TTC549 (cell line): ENCODE data around the gene CHRM1.
"Not testable (repeated sequence)": the region's sequence is repeated elsewhere in the genome, so short reads cannot be mapped to it uniquely, and the experiment has no call there.

Experiments
- FAIRE-seq: peaks from 2 replicates; lab custom pipeline; 2012; peaks lifted over from hg19 to GRCh38; lab: Jason Lieb, UNC

The CHRM1 gene

DNA sequence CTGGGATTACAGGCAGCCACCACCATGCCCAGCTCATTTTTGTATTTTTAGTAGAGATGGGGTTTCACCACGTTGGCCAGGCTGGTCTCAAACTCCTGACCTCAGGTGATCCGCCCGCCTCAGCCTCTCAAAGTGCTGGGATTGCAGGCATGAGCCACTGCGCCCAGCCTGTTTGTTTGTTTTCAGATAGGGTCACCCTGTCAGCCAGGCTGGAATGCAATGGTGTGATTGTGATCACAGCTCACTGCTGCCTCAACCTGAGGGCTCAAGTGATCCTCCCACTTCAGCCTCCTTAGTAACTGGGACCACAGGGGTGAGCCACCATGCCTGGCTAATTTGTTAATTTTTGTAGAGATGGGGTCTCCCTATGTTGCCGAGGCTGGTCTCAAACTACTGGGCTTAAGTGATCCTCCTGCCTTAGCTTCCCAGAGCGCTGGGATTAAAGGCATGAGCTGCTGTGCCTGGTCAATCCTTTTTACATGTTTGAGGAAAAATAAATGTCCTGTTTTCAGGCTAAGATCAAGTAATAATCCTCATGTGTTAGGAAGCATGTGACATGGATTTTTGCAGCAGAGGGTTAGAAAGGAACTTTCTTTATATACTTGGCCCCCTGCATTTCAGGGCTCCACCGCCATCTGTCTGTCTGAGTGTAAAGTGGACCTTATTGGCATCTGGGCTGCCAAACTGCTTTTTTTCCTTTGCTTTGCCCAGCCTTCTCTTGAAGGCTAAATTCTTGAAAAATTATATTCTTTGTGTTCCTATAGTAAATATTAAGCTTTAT lies 45.3 kb downstream of the CHRM1 start:
- no peak for FAIRE-seq

DNA sequence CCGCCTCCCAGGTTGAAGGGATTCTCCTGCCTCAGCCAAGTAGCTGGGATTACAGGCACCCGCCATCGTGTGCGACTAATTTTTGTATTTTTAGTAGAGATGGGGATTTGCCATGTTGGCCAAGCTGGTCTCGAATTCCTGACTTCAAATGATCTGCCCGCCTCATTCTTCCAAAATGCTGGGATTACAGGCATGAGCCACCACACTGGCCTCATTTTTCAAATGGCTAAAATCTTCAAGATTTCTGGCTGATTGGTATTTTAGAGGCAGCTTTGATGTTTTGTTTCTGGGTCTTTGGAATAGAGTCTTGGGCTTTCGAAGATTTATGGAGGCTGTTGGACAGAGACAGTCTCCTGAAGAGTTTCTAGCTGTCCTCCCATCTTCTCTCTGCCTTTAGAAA lies 46.3 kb downstream of the CHRM1 start:
- no peak for FAIRE-seq

DNA sequence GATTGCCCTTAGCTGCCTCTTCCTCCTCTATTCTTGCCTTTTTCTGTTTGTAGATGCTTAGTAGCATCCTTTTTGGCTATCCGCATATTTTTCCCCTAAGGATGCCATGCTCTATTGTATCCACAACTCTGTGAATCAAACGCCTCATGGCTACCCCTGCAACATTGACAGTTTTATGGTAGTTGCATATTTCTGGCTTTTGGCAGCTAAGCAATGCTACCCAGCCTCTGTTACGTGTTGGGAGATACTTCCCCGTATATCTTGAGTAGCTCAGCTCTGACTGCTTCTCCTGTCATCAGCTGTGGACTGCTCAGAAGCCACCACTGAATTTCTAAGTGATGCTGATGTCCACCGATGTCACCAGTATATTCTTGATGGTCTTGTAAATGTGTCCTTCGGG lies 55.5 kb downstream of the CHRM1 start:
- FAIRE-seq: no peak

DNA sequence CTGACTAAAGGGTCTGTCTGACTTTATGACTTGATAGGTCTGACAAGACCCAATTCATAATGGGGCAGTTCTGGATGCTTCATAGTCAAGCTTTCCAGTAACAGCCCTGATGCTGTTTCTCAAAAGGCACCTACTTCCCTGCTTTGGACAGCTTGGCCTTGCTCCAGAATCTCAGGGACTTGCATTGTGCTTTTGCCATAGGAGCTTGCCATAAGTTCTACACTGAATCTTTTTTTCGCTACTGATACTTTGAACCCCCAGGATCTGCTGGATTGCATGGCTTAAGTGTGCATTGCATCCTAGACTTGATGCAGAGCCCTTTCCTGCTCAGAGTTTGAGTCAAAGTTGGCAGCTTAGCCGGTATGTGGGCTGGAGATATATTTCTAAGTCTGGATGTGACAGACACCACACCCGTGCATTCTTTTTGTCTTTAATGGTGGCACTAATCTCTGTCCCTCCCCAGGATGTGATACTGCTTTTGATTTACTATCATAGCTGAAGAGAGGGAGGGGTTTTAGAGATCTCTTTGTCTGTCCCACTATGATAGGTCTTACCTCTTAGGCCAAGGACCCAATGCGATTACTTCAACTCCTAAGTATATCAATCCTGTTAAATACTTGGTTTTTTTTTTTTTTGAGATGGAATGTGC lies 57.4 kb downstream of the CHRM1 start:
- no peak for FAIRE-seq

DNA sequence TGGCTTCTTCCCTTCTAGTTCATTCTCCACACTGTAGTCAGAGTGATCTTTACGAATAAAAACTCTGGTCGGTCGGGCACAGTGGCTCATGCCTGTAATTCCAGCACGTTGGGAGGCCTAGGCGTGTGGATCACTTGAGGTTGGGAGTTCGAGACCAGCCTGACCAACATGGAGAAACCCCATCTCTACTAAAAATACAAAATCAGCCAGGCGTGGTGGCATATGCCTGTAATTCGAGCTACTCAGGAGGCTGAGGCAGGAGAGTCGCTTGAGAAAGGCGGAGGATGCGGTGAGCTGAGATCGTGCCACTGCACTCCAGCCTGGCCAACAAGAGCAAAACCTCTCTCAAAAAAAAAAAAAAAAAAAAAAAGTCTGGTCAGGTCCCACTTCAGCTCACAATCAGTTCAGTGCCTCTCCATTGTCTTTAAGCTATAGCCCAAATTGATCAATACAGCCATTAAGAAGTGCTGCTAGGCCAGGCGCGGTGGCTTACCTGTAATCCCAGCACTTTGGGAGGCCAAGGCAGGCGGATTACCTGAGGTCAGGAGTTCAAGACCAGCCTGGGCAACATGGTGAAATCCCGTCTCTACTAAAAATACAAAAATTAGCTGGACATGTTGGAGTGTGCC lies 59.5 kb downstream of the CHRM1 start:
- FAIRE-seq: not testable (repeated sequence)

DNA sequence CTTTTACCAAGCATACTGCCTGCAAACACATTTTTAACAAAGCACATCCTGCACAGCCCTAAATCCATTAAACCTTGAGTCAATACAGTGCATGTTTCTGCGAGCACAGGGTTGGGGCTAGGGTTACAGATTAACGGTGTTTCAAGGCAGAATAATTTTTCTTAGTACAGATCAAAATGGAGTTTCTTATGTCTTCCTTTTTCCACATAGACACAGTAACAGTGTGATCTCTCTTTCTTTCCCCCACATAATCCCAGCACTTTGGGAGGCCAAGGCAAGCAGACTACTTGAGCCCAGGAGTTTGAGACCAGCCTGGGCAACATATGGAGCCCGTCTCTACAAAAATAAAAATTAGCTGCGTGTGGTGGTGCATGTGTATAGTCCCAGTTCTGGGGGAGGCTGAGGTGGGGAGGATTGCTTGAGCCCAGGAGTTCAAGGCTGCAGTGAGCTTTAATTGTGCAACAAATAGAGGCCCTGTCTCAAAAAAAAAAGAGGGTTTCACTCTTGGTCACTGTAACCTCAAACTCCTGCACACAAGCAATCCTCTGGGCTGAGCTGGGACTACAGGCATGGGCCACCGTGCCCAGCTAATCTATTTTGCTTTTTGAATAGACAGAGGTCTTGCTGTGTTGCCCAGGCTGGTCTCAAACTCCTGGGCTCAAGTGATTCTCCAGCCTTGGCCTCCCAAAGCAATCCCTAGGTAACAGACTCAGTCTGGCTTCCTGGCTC lies 60.2 kb downstream of the CHRM1 start:
- no peak for FAIRE-seq

DNA sequence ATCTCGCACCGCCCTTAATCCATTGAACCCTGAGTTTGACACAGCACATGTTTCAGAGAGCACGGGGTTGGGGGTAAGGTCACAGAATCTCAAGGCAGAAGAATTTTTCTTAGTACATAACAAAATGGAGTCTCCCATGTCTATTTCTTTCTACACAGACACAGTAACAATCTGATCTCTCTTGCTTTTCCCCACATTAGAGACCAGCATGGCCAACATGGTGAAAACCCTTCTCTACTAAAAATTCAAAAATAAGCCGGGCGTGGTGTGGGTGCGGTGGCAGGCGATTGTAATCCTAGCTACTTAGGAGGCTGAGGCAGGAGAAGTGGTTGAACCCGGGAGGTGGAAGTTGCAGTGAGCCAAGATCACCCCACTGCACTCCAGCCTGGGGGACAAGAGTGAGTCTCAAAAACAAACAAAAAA lies 61.9 kb downstream of the CHRM1 start:
- not testable (repeated sequence) for FAIRE-seq
